ENCODE measurements around the gene KIF21B.
"Not testable (repeated sequence)": the region's sequence is repeated elsewhere in the genome, so short reads cannot be mapped to it uniquely, and the experiment has no call there.

Gene KIF21B

GRCh38 chr1:200969726-200970561 is 53.6 kb downstream of the KIF21B start:
- no peak for DNase-seq

GRCh38 chr1:200968469-200969410 is 54.8 kb downstream of the KIF21B start:
- DNase-seq, result no peak

GRCh38 chr1:200967693-200968468 is 55.6 kb downstream of the KIF21B start:
- DNase-seq, result no peak

DNA sequence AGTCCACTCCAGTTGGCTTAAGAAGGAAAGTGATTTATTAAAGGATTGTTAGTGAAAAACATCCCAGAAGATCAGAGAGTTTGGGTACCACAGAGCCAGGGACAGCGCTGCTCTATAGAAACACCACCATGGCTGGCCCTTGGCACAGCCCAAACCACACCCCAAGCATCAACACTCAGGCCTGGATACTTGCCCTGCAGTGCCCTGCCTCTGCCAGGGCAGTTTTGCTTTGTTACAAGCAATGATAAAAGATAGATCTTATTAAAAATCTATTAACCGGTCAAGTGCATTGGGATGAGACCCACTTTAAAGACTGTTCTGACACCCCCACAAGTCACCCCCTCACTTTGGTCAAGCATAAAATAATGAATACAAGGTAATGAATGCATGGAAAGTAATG is 56.6 kb downstream of the KIF21B start:
- no peak for DNase-seq

DNA sequence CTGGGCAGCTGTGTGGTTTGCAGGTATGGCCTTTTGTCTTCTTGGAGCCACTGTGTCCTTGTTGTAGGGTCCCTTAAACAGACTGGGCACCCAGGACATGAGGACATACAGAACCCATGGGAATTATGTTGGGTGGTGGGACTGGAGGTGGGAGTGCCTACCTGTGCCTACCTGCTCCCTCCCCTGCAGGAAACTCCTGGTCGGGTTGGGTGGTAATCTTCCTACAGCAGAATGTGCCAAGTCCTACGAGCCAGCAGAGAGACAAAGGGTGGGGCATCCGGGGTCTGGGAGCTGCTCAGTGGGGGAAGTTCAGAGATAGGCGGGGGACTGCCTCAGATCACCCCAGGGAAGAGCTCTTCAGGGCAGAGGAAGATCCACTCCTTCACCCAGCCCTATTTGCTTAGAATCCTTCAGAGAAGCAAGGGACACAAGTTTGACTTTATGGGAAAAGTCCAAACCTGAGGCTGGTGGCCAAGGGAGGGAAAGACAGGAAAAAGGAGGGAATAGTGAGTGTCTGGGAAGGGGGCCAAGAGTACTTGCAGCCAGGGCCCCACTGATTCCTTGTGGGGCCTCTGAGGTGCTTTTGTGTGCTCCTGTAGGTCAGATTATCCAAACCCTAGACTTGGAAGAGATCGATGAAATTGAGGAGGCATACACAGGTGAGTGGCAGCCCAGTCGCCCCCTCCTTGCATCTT is 58.3 kb downstream of the KIF21B start:
- no peak for DNase-seq

- DNase-seq, result not testable (repeated sequence)
Observed at GRCh38 chr1:200963888-200964287, 59.6 kb downstream of the KIF21B start.

DNA sequence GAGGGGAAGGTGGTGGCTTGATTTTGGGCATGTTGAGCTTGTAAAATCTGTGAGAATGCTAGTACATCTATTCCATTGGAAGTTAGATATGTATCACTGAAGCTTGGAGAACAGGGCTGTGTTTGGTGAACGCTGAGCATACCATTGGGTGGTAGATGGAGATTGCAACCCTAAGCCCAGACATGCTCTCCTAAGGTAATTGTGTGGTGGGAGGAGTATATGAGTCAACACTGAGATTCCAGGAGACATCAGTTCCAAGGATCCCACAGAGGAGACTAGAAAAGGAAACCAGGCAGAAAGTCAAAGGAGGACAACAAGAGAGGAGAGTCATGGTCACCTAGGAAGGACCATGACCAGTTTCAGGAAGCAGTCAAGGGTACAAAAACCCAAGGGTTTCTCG is 60.4 kb downstream of the KIF21B start:
- no peak for DNase-seq

DNA sequence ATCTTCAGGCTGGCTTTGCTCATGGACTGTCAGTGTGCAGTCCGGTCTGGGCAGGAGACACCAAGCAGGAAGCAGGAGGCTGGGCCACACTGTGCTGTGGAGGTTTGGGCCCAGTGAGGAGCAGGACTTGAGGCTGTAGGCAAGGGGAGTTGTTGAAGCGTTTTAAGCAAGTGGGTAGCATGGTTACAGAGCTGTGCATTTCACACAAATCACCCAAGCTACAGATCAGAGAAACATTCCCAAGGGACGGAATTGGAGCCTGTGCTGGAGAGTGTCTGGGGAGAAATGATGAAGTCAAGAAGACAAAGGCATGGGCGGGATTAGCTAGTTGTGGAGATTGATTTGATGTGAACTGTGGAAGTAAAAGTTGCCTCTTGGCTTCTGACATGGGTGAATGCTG is 60.9 kb downstream of the KIF21B start:
- DNase-seq, result no peak

DNA sequence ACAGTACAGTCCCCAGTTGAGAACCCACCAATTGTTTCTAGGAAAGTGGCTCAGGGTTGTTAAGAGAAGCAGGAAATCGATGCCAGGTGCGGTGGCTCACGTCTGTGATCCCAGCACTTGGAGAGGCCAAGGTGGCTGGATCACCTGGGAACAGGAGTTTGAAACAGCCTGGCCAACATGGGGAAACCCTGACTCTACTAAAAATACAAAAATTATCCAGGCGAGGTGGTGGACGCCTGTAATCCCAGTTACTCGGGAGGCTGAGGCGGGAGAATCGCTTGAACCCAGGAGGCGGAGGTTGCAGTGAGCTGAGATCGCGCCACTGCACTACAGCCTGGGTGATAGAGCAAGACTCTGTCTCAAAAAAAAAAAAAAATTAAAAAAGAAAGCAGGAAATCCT is 61.4 kb downstream of the KIF21B start:
- DNase-seq, result not testable (repeated sequence)

- no peak for DNase-seq
Observed at GRCh38 chr1:200960948-200961340, 62.6 kb downstream of the KIF21B start.

GRCh38 chr1:200960236-200960947 is 63.1 kb downstream of the KIF21B start:
- no peak for DNase-seq

- no peak for DNase-seq
Observed at GRCh38 chr1:200959411-200959921, 64.0 kb downstream of the KIF21B start.

DNA sequence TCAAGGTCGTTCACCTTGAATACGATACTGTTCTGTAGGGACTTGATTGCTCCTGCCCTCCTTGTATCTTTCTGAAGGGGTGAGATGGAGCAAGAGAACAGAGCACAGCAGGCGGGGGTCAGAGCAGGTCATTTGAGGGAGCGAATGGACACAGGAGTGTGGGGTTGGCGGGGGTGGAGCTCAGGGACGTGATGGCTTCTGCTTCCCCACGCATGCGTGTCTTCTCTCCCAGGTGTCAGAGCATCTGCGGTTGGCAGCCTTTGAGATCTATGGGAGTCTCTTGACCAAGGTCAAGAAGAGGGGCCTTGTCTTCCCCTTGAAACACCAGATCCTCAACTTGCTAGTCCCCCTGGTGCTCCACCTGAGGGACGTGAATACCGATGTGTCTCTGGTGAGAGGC is 64.9 kb downstream of the KIF21B start:
- DNase-seq, result no peak

DNA sequence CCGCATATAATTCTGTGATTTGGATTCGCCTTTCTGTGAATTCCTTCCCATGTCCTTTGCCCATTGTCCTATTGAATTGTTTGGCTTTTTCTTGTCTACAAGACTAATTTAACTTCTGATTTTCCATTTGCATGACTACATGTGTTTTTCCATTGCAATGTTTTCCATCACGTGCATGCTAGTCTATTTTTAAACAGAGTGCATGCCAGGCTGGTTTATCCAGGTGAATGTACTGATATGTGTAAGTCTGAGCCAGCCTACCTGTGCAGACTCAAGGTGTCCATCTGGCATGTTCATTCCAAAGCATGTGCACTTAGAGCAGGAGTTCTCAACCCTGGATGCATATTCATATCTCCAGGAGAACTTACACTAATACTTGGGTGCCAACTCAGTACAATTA is 69.1 kb downstream of the KIF21B start:
- no peak for DNase-seq

DNA sequence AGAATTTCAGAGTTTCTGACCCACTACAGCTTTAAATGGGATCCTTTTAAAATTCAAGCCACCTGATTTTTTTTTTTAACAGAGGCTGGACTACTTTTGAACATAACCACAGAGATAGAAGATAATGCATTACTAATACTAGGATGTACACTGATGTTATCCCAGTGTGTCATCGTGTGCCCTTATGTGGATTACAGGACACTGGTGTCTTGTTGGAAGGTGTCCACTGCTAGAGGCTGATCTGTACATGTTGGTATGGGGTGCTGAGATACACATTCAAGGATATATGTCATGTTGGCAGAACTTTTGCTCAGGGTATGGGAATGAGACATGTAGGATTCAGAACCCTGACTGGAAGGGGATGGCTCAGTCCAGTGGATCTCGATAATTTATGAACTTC is 72.5 kb downstream of the KIF21B start:
- DNase-seq, result no peak

DNA sequence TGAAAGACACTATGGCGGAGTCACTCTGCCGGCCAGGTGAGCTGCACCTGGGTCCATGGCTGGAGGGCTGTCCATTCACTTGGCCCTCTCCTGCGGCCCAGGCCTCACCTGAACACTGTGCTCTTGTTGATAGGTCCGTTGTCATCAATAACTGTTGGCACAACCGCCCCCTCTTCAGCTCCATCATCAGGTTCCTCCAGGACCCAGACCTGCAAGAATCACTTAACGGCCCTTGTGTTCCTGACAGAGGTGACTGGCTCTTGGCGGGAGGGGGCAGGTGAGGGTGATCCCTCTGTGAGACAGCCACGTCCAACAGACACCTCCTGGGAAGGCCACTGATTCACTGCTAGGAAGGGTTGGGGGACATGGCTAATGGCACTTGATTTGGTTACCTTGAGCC is 73.9 kb downstream of the KIF21B start:
- DNase-seq, result no peak

GRCh38 chr1:200947059-200947566 is 76.4 kb downstream of the KIF21B start:
- no peak for DNase-seq

GRCh38 chr1:200945111-200945510 is 78.4 kb downstream of the KIF21B start:
- DNase-seq, result no peak

DNA sequence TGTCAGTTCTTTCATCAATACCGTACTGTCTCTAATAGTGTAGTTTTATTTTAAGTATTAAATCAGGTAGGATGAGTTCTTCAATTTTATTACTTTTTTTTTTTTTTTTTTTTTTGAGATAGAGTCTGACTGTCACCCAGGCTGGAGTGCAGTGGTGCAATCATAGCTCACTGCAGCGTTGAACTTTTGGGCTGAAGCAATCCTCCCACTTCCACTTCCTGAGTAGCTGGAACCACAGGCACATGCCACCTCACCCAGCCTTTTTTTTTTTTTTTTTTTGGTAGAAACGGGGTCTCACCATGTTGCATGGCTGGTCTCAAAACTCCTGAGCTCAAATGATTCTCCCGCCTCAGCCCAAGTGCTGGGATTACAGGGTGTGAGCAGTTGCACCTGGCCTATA is 84.6 kb downstream of the KIF21B start:
- DNase-seq, result no peak

- not testable (repeated sequence) for DNase-seq
Observed at GRCh38 chr1:200935286-200935962, 88.1 kb downstream of the KIF21B start.

Measured in SW 1271 (cell line).